ENCODE data around the gene MYO18A.

- TF ChIP-seq CTCF (IDR thresholded peaks at IDR 0.05; ENCODE audit: low read depth, low read length) (no peak), EZH2phosphoT487 (IDR thresholded peaks at IDR 0.05; ENCODE audit: low read depth) (no peak)
Measured at GRCh38 chr17:29057361-29057760, 122.8 kb downstream of the MYO18A start.
